ENCODE measurements around the gene SYT15.
"Not testable (repeated sequence)": the region's sequence is repeated elsewhere in the genome, so short reads cannot be mapped to it uniquely, and the experiment has no call there.

SYT15 gene

DNA sequence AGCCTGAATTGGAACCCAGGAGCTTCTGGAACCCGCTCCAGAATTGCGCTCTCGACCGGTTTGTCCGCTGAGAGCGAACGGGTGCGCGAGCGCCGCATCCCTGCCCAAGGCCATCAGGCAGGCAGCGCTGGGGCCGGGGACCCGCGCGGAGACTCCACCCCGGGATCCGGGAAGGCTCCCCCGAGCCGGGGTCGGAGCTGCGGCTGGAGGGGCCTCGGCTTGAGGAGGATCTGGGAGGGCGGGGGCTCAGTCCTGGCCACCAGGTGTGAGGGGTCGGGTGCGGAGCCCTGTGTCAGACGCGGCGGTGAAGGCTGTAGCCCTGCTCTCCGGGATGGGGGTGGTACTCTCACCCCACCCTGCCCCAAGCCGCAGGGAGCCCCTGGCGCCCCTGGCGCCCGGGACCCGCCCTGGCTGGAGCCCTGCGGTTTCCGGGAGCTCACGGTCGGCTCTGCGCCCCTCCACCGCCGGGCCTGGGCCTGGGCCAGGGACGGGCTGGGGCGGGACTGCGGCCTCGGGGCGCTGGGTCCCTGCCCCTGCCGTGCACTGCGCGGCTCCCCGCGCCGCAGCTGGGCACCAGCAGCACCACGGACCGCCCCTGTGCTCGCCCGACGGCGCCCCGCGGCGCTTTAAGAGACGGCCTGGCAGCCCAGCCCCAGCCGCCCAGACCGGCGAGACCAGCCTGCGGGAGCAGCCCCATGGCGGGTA lies at the start of gene SYT15:
TSS of gene SYT15 (plus strand) at position 655 of the 705 bp plus-strand sequence. CDS start at position 696, 41 bp downstream.
- DNase-seq: not testable (repeated sequence)

GRCh38 chr10:46529742-46530141 lies 49.2 kb upstream of the SYT15 start:
- DNase-seq: not testable (repeated sequence)

GRCh38 chr10:46530249-46531186 lies 48.4 kb upstream of the SYT15 start:
- no peak for DNase-seq

DNA sequence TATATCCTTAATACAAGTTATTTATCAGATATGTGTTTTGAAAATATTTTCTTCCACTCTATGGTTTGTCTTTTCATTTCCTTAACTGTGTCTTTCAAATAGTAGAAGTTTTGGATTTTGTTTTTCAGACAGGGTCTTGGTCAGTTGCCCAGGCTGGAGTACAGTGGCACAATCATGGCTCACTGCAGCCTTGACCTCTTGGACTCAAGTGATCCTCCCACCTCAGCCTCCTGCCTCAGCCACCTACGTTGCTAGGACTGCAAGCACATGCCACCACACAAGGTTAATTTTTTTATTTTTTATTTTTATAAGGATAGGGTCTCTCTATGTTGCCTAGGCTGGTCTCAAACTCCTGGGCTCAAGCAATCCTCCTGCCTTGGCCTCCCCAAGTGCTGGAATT lies 46.7 kb upstream of the SYT15 start:
- not testable (repeated sequence) for DNase-seq

DNA sequence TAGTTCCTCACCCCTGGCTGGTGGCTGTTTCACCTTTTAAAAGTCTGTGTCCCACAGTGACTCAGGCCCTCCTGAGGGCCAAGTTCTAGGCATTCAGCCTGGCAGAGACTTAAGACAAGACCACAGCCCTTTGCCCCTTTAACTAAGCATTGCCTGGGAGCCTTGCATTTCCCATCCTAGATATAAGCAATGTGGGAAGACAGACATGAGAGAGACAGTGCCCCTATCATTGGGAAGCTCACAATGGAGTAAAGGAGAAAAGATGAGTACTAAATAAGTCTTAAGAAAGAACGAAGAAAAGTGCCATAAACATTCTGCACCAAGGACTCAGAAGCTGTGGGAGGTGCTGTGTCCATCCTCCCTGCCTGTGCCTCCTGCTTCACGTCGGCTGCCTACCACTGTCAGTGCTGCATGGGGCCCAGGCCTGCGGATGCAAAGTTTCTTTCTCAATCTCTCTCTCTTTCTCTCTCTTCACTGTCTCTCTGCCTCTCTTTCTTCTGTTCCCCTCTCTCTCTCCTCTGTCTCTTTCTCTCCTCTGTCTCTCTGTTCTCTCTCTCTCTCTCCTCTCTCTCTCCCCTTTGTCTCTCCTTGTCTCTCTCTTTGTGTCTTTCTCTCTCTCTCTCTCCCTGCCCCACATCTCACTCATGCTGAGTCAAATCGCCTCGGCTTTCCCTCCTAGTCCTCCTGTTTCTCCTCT lies 44.0 kb upstream of the SYT15 start:
- no peak for DNase-seq

DNA sequence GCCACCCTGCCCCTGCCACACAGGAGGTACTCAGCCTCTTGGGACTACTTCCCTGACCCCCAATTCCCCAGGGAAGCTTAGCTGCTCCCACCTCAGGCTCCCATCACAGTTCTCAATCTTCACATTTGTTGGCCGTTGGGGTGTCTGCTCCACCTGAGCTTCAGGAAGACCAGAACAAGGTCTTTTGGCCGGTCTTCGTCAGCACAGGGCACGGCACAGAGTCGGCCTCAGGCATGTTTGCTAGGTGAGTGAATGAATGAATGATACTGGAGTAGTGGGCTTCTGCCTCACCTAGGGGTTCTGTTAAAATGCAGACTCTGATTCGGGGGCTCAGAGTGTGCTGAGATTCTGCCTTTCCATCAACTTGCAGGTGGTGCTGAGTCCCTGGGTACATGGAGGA lies 42.8 kb upstream of the SYT15 start:
- no peak for DNase-seq

DNA sequence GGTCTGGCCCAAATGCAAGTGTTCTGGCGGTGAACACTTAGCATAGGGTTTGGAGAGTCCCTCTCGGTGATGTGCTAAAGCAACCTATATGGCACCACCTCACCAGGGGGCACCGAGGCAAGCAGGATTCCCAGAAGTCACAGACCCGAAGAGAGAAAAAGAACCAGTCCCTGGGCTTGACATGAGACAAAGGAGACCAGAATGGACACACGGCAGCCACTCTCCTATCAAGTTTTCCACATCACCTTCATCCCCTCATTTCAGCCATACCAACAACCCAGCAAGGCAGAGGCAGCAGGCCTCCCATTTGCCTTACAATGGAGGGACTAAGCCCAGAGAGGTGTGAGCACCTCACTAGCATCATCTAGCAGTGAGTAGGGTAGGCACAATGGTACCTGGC lies 42.1 kb upstream of the SYT15 start:
- no peak for DNase-seq

DNA sequence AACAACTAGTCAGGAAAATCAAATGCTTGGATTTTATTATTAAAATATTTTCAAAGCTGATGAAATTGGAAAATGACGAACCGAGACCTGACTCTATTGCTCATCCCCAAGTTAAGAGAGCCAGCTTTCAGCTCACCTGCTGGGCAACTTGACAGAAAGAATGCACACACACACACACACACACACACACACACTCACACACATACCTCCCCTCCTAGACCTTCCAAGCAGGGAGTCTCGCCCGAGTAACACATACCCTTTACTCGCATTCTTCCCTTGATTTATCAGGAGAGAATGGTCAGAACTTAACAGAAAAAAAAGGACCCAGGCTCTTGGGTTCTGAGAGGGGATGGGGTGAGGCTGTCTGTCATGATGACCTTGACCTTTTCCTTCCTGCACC lies 41.6 kb upstream of the SYT15 start:
- DNase-seq: no peak

GRCh38 chr10:46538155-46538554 lies 40.8 kb upstream of the SYT15 start:
- DNase-seq: no peak

- DNase-seq: no peak
These were observed 40.1 kb upstream of the SYT15 start for GRCh38 chr10:46538717-46539426.

DNA sequence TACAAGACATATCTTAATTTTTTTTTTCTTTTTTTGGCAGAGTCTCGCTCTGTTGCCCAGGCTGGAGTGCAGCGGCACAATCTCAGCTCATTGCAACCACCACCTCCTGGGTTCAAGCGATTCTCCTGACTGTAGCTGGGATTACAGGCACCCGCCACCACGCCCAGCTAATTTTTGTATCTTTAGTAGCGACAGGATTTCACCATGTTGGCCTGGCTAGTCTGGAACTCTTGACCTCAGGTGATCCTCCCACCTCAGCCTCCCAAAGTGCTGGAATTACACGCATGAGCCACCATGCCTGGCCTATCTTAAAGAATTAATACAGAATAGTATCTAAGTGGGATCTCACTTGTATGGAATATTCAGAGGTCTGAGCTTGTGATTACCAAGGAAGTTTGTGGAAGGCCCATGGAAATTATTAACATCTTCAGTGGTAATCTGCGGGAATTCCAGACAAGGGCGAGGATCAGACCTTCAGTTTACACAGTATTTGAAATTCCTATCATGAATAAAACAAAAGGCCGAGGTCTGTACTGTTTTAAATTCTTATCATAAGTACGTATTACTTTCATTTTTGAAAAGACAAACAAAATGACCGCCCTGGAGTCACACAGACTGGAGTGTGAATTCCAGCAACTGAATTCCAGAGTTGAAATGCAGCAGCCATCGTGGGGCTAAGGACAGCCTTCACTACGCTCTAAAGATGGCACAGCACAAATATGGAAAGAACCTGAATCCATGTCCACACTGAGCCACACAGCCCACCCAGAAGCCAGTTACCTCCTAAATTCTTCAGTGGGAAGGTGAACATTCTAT lies 39.1 kb upstream of the SYT15 start:
- DNase-seq: no peak

- no peak for DNase-seq
These were observed 38.4 kb upstream of the SYT15 start for GRCh38 chr10:46540412-46541016.

GRCh38 chr10:46541017-46541661 lies 37.8 kb upstream of the SYT15 start:
- DNase-seq: peak in 1 of 56 donors; percentile 17

GRCh38 chr10:46541735-46542566 lies 37.0 kb upstream of the SYT15 start:
- DNase-seq: no peak

GRCh38 chr10:46542567-46543465 lies 36.1 kb upstream of the SYT15 start:
- DNase-seq: no peak

- no peak for DNase-seq
These were observed 35.2 kb upstream of the SYT15 start for GRCh38 chr10:46543466-46544377.

Data from nucleus accumbens (tissue), 56 donors.